A549 (cell line): ENCODE measurements around the gene TRABD2B. TPM values are rescaled to one million over a fixed set of nuclear protein-coding genes. Genes with fewer than 3 reads are reported as not detected.

ENCODE experiments used
- ATAC-seq, 2 experiments: fragments of 200-7000 bp in 1 of 2; fragments of >200 bp in 1 of 2; cut with Nextera tagmentation in 1 of 2; cut with Tn5 transposase in 1 of 2; 3 replicates each; pipeline versions ENCODE4 v1.8.0 to v1.9.1; 2018 to 2020; ENCODE audit warnings: mild to moderate bottlenecking in 1 of 2, moderate library complexity in 1 of 2
- CTCF ChIA-PET: fragments of 300-600 bp; sonication (Branson Sonifier 250); formaldehyde crosslinking; extraction: SDS; loops from one replicate; lab custom pipeline; 2021; ENCODE audit warnings: antibody characterized with exemption, inconsistent platforms; lab: Yijun Ruan, JAX
- POLR2A ChIA-PET: fragments of 350-600 bp; formaldehyde crosslinking; extraction: SDS; loops from one replicate; lab custom pipeline; 2021; ENCODE audit warnings: antibody characterized with exemption, inconsistent platforms; lab: Yijun Ruan, JAX
- DNase-seq, 2 experiments: peaks; one replicate each; pipeline versions ENCODE4 v3.0.0 to v3.0.0-alpha.2; 2011 to 2016; ENCODE audit warnings: low read depth in 1 of 2, low spot score in 1 of 2
- FAIRE-seq: peaks from 2 replicates; lab custom pipeline; 2011; peaks lifted over from hg19 to GRCh38; lab: Jason Lieb, UNC
- H3K27ac ChIP-seq, 2 experiments: fragments of >200 bp; sonication (Bioruptor Twin); formaldehyde crosslinking; 3 replicates each; pipeline ENCODE4 v1.5.1; 2016 to 2017
- H3K4me1 ChIP-seq: fragments of >200 bp; sonication (Bioruptor Twin); formaldehyde crosslinking; 3 replicates; pipeline ENCODE4 v1.6.1; 2016
- H3K4me2 ChIP-seq: fragments of >200 bp; sonication (Bioruptor Twin); formaldehyde crosslinking; 3 replicates; pipeline ENCODE4 v1.6.1; 2016
- H3K4me3 ChIP-seq: fragments of >200 bp; sonication (Bioruptor Twin); formaldehyde crosslinking; 3 replicates; pipeline ENCODE4 v1.5.1; 2016
- H3K9me3 ChIP-seq: fragments of >200 bp; sonication (Bioruptor Twin); formaldehyde crosslinking; 3 replicates; pipeline ENCODE4 v1.6.1; 2016
- BHLHE40 ChIP-seq: IDR thresholded peaks from 2 replicates; pipeline ENCODE4 v1.6.1; 2012; ENCODE audit warnings: low read depth, low read length, inconsistent platforms
- CBX8 ChIP-seq: fragments of 200-600 bp; sonication (generic); IDR thresholded peaks from 2 replicates; pipeline ENCODE4 v1.6.1; 2016
- EHF ChIP-seq: fragments of 250-450 bp; sonication (Bioruptor Pico); IDR thresholded peaks from 2 replicates; pipeline ENCODE4 v1.5.0; 2020; ENCODE audit warnings: mild to moderate bottlenecking
- EHMT2 ChIP-seq: fragments of 200-600 bp; sonication (generic); IDR thresholded peaks from 2 replicates; pipeline ENCODE4 v1.6.1; 2016; ENCODE audit warnings: antibody characterized with exemption, low read depth, mild to moderate bottlenecking, moderate library complexity
- FOSL2 ChIP-seq, 2 experiments: fragments of 450-650 bp in 1 of 2; fragments of >200 bp in 1 of 2; sonication (Bioruptor Twin) in 1 of 2; formaldehyde crosslinking; IDR thresholded peaks; 2 replicates each; pipeline versions ENCODE4 v1.5.0 to v1.6.1; 2016 to 2020; ENCODE audit warnings: mild to moderate bottlenecking in 1 of 2, moderate library complexity in 1 of 2
- FOXS1 ChIP-seq: fragments of 250-450 bp; sonication (Bioruptor Pico); IDR thresholded peaks from 2 replicates; pipeline ENCODE4 v1.5.0; 2020; ENCODE audit warnings: mild to moderate bottlenecking, moderate library complexity
- GATA3 ChIP-seq: IDR thresholded peaks from 2 replicates; pipeline ENCODE4 v1.6.1; 2012; ENCODE audit warnings: borderline replicate concordance
- HDAC2 ChIP-seq: fragments of 200-600 bp; sonication (generic); IDR thresholded peaks from 2 replicates; pipeline ENCODE4 v1.6.1; 2016
- HES2 ChIP-seq: fragments of >200 bp; sonication (Bioruptor Twin); formaldehyde crosslinking; IDR thresholded peaks from 2 replicates; pipeline ENCODE4 v1.6.1; 2016
- HOXA7 ChIP-seq: fragments of 250-450 bp; sonication (Bioruptor Pico); IDR thresholded peaks from 2 replicates; pipeline ENCODE4 v1.5.0; 2020; ENCODE audit warnings: mild to moderate bottlenecking, moderate library complexity
- MAX ChIP-seq: IDR thresholded peaks from 2 replicates; pipeline ENCODE4 v1.6.1; 2012
- MAZ ChIP-seq: fragments of 150-350 bp; IDR thresholded peaks from 2 replicates; pipeline ENCODE4 v1.6.1; 2014; ENCODE audit warnings: antibody characterized with exemption, low read depth, low read length, borderline replicate concordance
- MYC ChIP-seq: IDR thresholded peaks from 2 replicates; pipeline ENCODE4 v1.6.1; 2012; ENCODE audit warnings: mild to moderate bottlenecking, inconsistent platforms, low read length, improper control_type of control experiment, borderline replicate concordance
- NPAS2 ChIP-seq: fragments of 250-450 bp; sonication (Bioruptor Pico); IDR thresholded peaks from 2 replicates; pipeline ENCODE4 v1.8.0; 2022; ENCODE audit warnings: mild to moderate bottlenecking, moderate library complexity, borderline replicate concordance
- PBX3 ChIP-seq: IDR thresholded peaks from 2 replicates; pipeline ENCODE4 v1.6.1; 2012
- RAD21 ChIP-seq, 2 experiments: fragments of >200 bp in 1 of 2; sonication (Bioruptor Twin) in 1 of 2; formaldehyde crosslinking in 1 of 2; IDR thresholded peaks in 1 of 2; conservative IDR thresholded peaks in 1 of 2; 2 replicates in 1 of 2; 3 replicates in 1 of 2; pipeline ENCODE4 v1.6.1; 2012 to 2018; ENCODE audit warnings: inconsistent platforms in 1 of 2
- REST ChIP-seq: fragments of 200-600 bp; sonication (generic); IDR thresholded peaks from 2 replicates; pipeline ENCODE4 v1.6.1; 2016; ENCODE audit warnings: antibody characterized with exemption, mild to moderate bottlenecking, moderate library complexity
- RFX5 ChIP-seq: fragments of 450-650 bp; IDR thresholded peaks from 2 replicates; pipeline ENCODE4 v1.7.1; 2014; ENCODE audit warnings: antibody characterized with exemption, mild to moderate bottlenecking, moderate library complexity
- SMC3 ChIP-seq: fragments of >200 bp; sonication (Bioruptor Twin); formaldehyde crosslinking; IDR thresholded peaks from 3 replicates; pipeline ENCODE4 v1.6.1; 2018; ENCODE audit warnings: inconsistent platforms
- SREBF2 ChIP-seq: fragments of 450-650 bp; IDR thresholded peaks from 2 replicates; pipeline ENCODE4 v1.6.1; 2014; ENCODE audit warnings: mild to moderate bottlenecking, moderate library complexity
- WGBS: methylation state at CpG from one replicate; pipeline ENCODE4 v1.1.6; 2017; ENCODE audit errors: missing lambda C conversion rate; 5-methylcytosine and 5-hydroxymethylcytosine counted together
- polyA plus RNA-seq, 4 experiments: library from polyadenylated mRNA; depleted of rRNA in 3 of 4; stranded (reverse); fragments of >200 nt; fragmentation: RNase III in 1 of 4; extraction: RNeasy Plus Mini Kit Qiagen cat#74134 plus additional on column Dnase treatment in 1 of 4; gene quantifications; 2 replicates in 3 of 4; 3 replicates in 1 of 4; pipeline ENCODE4 v1.2.3, GENCODE V29; 2011 to 2017
- TF ChIP-seq, protein P1 (sequence below): IDR thresholded peaks from 2 replicates; pipeline ENCODE4 v1.6.1; 2012; ENCODE audit warnings: low read depth, borderline replicate concordance
- TF ChIP-seq, protein P2 (sequence below): fragments of 450-650 bp; IDR thresholded peaks from 2 replicates; pipeline ENCODE4 v1.6.1; 2014; ENCODE audit warnings: antibody characterized with exemption

Gene TRABD2B
- polyA plus RNA-seq, 2 of the 4 experiments (the other 2 are of a cell fraction): 0.04 to 0.21 TPM

DNA sequence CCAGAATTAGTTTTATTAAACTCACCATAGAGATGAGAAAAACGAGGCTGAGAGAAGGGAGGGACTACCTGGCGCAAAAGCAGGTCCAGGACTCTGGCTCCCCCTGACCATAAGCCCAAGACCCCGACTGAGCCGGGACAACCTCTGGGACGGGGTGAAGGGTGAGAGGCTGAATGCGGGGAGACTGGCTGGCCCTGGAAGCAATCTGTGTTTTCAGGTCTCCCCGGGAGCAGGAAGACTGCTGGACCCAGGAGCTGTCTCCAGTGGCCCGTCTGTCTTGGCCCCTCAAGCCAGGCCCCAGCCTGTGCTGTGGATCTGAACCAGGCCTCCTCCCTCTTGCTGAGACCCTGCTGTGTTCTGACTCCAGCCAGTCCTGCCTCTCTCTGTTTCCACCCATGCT, 240.8 kb downstream of the TRABD2B start:
- WGBS: 78% methylated on average over 5 of the region's 8 CpGs
- CTCF ChIA-PET: interaction anchor here (0.7 to 4.7 kb wide), 10 partner anchors 8 to 125 kb away, joined by 3 to 19 read pairs (median 6); no protein-coding TSS in a partner anchor
- no peak for FAIRE-seq

GRCh38 chr1:47756006-47756405, 241.2 kb downstream of the TRABD2B start:
- POLR2A ChIA-PET: no interaction called here
- CTCF ChIA-PET: interaction anchor here (0.7 to 4.7 kb wide), 14 partner anchors 8 to 367 kb away, joined by 3 to 19 read pairs (median 5); no protein-coding TSS in a partner anchor
- DNase-seq: no peak
- H3K4me3 ChIP-seq: no peak overlapping the region
- no peaks in the 10 kb centered on the region for H3K4me1 ChIP-seq
- H3K4me2 ChIP-seq: no peak overlapping the region
- WGBS: 33% methylated on average over 2 of the region's 4 CpGs
- no peaks in the 10 kb centered on the region for H3K9me3 ChIP-seq
- no peak for FAIRE-seq
- H3K27ac ChIP-seq: no peak overlapping the region
- TF ChIP-seq MAX (no peak), CBX8 (no peak)
- ATAC-seq: peak in 1 of 2 experiments; percentile 40; a peak in 2 of 6 replicates

More for the DNA sequence above, 240.8 kb downstream of the TRABD2B start:
- H3K4me3 ChIP-seq: no peak overlapping the region
- no peaks in the 10 kb centered on the region for H3K9me3 ChIP-seq
- H3K4me1 ChIP-seq: no peaks in the 10 kb centered on the region
- POLR2A ChIA-PET: no interaction called here
- TF ChIP-seq FOSL2 (IDR thresholded peaks at IDR 0.05) (no peak), FOSL2 (CRISPR knock-in tag; IDR thresholded peaks at IDR 0.05) (no peak), MAZ (no peak), NPAS2 (CRISPR knock-in tag) (no peak), EHF (CRISPR knock-in tag) (no peak), PBX3 (no peak), SREBF2 (no peak), GATA3 (no peak), MYC (no peak), HOXA7 (CRISPR knock-in tag) (no peak), FOXS1 (CRISPR knock-in tag) (no peak), RFX5 (no peak), HDAC2 (no peak), BHLHE40 (no peak), RAD21 (conservative IDR thresholded peaks at IDR 0.05 in 1 of 2, IDR thresholded peaks at IDR 0.05 in 1 of 2) (no peak), EHMT2 (no peak), REST (no peak), SMC3 (no peak), HES2 (no peak)
- TF ChIP-seq, protein P1, sequence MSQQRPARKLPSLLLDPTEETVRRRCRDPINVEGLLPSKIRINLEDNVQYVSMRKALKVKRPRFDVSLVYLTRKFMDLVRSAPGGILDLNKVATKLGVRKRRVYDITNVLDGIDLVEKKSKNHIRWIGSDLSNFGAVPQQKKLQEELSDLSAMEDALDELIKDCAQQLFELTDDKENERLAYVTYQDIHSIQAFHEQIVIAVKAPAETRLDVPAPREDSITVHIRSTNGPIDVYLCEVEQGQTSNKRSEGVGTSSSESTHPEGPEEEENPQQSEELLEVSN: no peak
- TF ChIP-seq, protein P2, sequence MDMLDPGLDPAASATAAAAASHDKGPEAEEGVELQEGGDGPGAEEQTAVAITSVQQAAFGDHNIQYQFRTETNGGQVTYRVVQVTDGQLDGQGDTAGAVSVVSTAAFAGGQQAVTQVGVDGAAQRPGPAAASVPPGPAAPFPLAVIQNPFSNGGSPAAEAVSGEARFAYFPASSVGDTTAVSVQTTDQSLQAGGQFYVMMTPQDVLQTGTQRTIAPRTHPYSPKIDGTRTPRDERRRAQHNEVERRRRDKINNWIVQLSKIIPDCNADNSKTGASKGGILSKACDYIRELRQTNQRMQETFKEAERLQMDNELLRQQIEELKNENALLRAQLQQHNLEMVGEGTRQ: no peak
- no peak overlapping the region for H3K4me2 ChIP-seq
- DNase-seq: no peak
- H3K27ac ChIP-seq: no peak overlapping the region
- ATAC-seq: no peak
